ENCODE results near the gene DUSP1. TPM values are rescaled to one million over a fixed set of nuclear protein-coding genes. Genes with fewer than 3 reads are reported as not detected.

DUSP1 gene
- total and polyA plus RNA-seq, 4 donors = 138 to 1,153 (median 344) TPM

DNA sequence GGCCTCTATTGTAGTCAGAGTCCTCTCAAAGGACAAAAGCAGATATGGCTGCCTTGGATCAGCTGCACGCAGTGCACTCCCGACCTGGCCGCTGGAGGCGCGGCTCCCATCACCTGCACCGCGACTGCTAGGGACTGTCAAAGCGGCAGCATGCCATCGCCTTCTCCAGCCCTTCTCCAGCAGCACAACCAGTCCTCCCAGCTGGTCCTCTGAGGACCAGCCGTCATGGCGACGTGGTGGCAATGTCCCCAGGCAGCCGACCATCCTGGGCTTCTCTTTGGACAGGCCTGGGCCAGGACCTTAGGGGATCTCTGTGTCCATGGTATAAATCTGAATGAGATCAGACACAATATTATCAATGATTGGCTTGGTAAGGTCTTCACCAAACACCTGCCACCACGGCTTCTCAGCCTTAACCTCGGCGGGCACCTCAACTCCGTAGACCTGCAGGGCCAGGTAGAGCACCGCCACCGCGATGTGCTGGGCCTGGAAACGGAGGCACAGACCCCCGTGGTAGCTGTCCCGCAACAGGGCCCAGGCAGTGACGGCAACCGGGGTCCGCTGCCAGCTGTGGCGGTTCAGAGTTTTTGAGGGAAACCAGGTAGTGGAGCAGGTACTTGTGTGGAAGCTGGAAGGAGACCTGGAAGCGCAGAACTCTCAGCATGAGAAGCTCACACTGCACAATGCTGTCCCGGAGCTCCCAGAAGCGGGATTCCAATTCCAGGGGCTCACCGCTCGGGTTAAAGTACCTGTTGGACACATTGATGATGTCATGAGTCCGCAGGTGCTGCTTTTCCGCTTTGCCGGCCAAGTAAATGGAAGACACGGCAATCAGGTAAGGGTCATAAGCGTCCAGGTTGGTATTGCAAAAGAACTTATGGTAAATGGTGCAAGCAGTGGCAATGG, 8.5 kb downstream of the DUSP1 start:
- no peak for ATAC-seq (ENCODE audit: insufficient read depth, low FRiP score)
- Histone ChIP-seq H3K36me3 (ENCODE audit: control insufficient read depth in 4 of 4, insufficient read depth in 4 of 4, low read length in 4 of 4) (peaks cover under 1 to 3% (median 2%) of the 10 kb centered on the region in 4 donors), H3K4me3 (no peak overlapping the region), H3K9me3 (ENCODE audit: control insufficient read depth in 4 of 4, insufficient read depth in 3 of 4, low read length in 3 of 4) (no peaks in the 10 kb centered on the region), H3K4me1 (ENCODE audit: control insufficient read depth in 5 of 5, insufficient read depth in 5 of 5, low read length in 5 of 5) (peaks cover 2 to 25% (median 12%) of the 10 kb centered on the region in 5 donors), H3K27ac (ENCODE audit: low read depth in 1 of 2, low read length in 1 of 2) (no peak overlapping the region), H3K9ac (ENCODE audit: insufficient read depth in 1 of 2, low read length in 2 of 2) (no peak overlapping the region), H3K27me3 (ENCODE audit: control insufficient read depth in 3 of 3, insufficient read depth in 3 of 3, low read length in 2 of 3) (no peaks in the 10 kb centered on the region)
- TF ChIP-seq, protein P1, sequence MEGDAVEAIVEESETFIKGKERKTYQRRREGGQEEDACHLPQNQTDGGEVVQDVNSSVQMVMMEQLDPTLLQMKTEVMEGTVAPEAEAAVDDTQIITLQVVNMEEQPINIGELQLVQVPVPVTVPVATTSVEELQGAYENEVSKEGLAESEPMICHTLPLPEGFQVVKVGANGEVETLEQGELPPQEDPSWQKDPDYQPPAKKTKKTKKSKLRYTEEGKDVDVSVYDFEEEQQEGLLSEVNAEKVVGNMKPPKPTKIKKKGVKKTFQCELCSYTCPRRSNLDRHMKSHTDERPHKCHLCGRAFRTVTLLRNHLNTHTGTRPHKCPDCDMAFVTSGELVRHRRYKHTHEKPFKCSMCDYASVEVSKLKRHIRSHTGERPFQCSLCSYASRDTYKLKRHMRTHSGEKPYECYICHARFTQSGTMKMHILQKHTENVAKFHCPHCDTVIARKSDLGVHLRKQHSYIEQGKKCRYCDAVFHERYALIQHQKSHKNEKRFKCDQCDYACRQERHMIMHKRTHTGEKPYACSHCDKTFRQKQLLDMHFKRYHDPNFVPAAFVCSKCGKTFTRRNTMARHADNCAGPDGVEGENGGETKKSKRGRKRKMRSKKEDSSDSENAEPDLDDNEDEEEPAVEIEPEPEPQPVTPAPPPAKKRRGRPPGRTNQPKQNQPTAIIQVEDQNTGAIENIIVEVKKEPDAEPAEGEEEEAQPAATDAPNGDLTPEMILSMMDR (IDR thresholded peaks at IDR 0.05; ENCODE audit: control extremely low read depth, extremely low read depth) = no peak
- no peak for DNase-seq
- 96 to 97% methylated on average over 37 of the region's 37 CpGs for WGBS, 2 donors

DNA sequence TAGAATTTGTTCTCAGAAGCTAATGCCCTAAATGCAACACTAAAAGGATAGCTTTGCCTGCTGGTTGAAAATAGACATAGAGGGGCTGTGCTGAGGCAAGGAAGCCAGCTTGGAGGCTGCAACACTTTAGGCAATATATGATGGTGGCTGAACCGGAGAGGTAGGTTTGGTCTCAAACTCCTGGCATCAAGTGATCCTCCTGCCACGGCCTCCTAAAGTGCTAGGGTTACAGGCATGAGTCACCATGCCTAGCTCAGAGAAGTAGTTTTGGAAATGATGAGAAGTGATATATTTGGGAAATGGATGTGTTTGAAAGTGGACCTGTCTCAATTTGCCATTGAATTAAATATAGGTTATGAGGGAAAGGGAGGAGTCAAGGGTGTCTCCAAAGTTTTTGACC, 10.0 kb downstream of the DUSP1 start:
- Histone ChIP-seq H3K27me3 (ENCODE audit: control insufficient read depth in 3 of 3, insufficient read depth in 3 of 3, low read length in 2 of 3) (no peaks in the 10 kb centered on the region), H3K27ac (ENCODE audit: low read depth in 1 of 2, low read length in 1 of 2) (no peak overlapping the region), H3K4me3 (no peak overlapping the region), H3K4me1 (ENCODE audit: control insufficient read depth in 5 of 5, insufficient read depth in 5 of 5, low read length in 5 of 5) (peaks cover 2 to 15% (median 5%) of the 10 kb centered on the region in 5 donors), H3K9ac (ENCODE audit: insufficient read depth in 1 of 2, low read length in 2 of 2) (no peak overlapping the region), H3K9me3 (ENCODE audit: control insufficient read depth in 4 of 4, insufficient read depth in 3 of 4, low read length in 3 of 4) (no peaks in the 10 kb centered on the region), H3K36me3 (ENCODE audit: control insufficient read depth in 4 of 4, insufficient read depth in 4 of 4, low read length in 4 of 4) (no peaks in the 10 kb centered on the region)
- WGBS, 2 donors = 88 to 96% methylated on average over 2 of the region's 2 CpGs
- ATAC-seq (ENCODE audit: insufficient read depth, low FRiP score) (no peak), DNase-seq (no peak)
- TF ChIP-seq, protein P1 (IDR thresholded peaks at IDR 0.05; ENCODE audit: control extremely low read depth, extremely low read depth) = no peak

DNA sequence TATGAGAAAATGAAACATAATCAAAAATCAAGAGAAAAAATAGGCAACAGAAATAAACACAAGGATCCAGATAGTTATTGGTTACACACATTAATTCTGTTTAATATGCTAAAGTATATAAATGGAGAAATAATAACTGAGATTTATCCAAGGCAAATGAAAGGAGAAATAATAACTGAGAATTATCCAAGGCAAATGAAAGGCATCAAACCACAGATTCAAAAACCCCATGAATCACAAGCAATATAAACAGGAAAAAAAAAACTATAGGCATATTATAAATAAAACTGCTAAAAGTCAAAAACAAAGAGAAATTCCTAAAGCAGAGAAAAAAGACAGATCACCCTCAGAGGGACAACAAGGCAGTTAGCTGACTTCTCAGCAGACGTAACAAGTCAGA, 10.9 kb downstream of the DUSP1 start:
- Histone ChIP-seq H3K4me3 (no peak overlapping the region), H3K27ac (ENCODE audit: low read depth in 1 of 2, low read length in 1 of 2) (no peak overlapping the region), H3K36me3 (ENCODE audit: control insufficient read depth in 4 of 4, insufficient read depth in 4 of 4, low read length in 4 of 4) (no peaks in the 10 kb centered on the region), H3K27me3 (ENCODE audit: control insufficient read depth in 3 of 3, insufficient read depth in 3 of 3, low read length in 2 of 3) (no peaks in the 10 kb centered on the region), H3K4me1 (ENCODE audit: control insufficient read depth in 5 of 5, insufficient read depth in 5 of 5, low read length in 5 of 5) (peaks cover 0 to 9% (median 4%) of the 10 kb centered on the region in 5 donors), H3K9me3 (ENCODE audit: control insufficient read depth in 4 of 4, insufficient read depth in 3 of 4, low read length in 3 of 4) (no peaks in the 10 kb centered on the region), H3K9ac (ENCODE audit: insufficient read depth in 1 of 2, low read length in 2 of 2) (no peak overlapping the region)
- 89 to 94% methylated on average over 1 of the region's 1 CpG for WGBS, 2 donors
- ATAC-seq (ENCODE audit: insufficient read depth, low FRiP score) (no peak), DNase-seq (no peak)
- TF ChIP-seq, protein P1 (IDR thresholded peaks at IDR 0.05; ENCODE audit: control extremely low read depth, extremely low read depth) = no peak
